ENCODE results near the gene MED13L. TPM values are rescaled to one million over a fixed set of nuclear protein-coding genes. Genes with fewer than 3 reads are reported as not detected.

Gene MED13L
- total RNA-seq, 1 donor from 2014 or later, result 117 TPM

- no peak overlapping the region for H3K4me3 ChIP-seq
- no peak for TF ChIP-seq CTCF (IDR thresholded peaks at IDR 0.05)
- no peaks in the 10 kb centered on the region for H3K9me3 ChIP-seq
- intact Hi-C loops (cut with DNase I), result no loop called here
- peaks cover 0 to 5% of the 10 kb centered on the region in 2 donors for H3K36me3 ChIP-seq
- H3K27me3 ChIP-seq, result no peaks in the 10 kb centered on the region
- no peaks in the 10 kb centered on the region for H3K4me1 ChIP-seq
- no peak overlapping the region for H3K27ac ChIP-seq
- DNase-seq (ENCODE audit: low spot score in 2 of 2), result no peak
Measured at GRCh38 chr12:115949675-115950074, 327.8 kb downstream of the MED13L start.

- intact Hi-C loops (cut with DNase I), result no loop called here
- no peak for TF ChIP-seq CTCF (IDR thresholded peaks at IDR 0.05)
- Histone ChIP-seq H3K36me3 (peaks cover 0 to 5% of the 10 kb centered on the region in 2 donors), H3K4me3 (no peak overlapping the region), H3K4me1 (no peaks in the 10 kb centered on the region), H3K9me3 (no peaks in the 10 kb centered on the region), H3K27me3 (no peaks in the 10 kb centered on the region), H3K27ac (no peak overlapping the region)
- no peak for DNase-seq (ENCODE audit: low spot score in 2 of 2)
Measured at GRCh38 chr12:115947696-115948062, 329.8 kb downstream of the MED13L start.

- no peaks in the 10 kb centered on the region for H3K4me1 ChIP-seq
Measured at GRCh38 chr12:115946867-115947695, 330.4 kb downstream of the MED13L start.

DNA sequence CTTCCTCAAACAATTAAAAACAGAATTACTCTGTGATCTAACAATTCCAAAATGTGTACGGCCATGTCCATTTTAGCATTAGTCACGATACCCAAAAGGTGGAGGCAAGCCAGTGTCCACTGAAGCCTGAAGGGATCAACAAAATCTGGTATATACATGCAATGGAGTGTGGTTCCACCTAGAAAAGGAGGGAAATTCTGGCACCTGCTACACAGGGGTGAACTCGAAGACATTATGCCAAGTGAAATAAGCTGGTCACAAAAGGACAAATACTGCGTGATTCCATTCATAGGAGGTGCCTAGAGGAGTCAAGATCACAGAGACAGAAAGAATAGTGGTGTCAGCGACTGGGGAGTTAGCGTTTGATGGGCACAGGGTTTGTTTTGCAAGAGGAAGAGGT, 331.4 kb downstream of the MED13L start:
- no peaks in the 10 kb centered on the region for H3K4me1 ChIP-seq
- intact Hi-C loops (cut with DNase I), result no loop called here
- no peak for DNase-seq (ENCODE audit: low spot score in 2 of 2)
- H3K27me3 ChIP-seq, result no peaks in the 10 kb centered on the region
- H3K36me3 ChIP-seq, result peaks cover 0 to 5% of the 10 kb centered on the region in 2 donors
- no peaks in the 10 kb centered on the region for H3K9me3 ChIP-seq
- H3K4me3 ChIP-seq, result no peak overlapping the region
- H3K27ac ChIP-seq, result no peak overlapping the region
- TF ChIP-seq CTCF (IDR thresholded peaks at IDR 0.05), result no peak

More at GRCh38 chr12:115946867-115947695, 330.4 kb downstream of the MED13L start:
- intact Hi-C loops (cut with DNase I), result no loop called here
- no peak for DNase-seq (ENCODE audit: low spot score in 2 of 2)
- H3K27me3 ChIP-seq, result no peaks in the 10 kb centered on the region
- no peak overlapping the region for H3K4me3 ChIP-seq
- peaks cover 0 to 5% of the 10 kb centered on the region in 2 donors for H3K36me3 ChIP-seq
- no peak for TF ChIP-seq CTCF (IDR thresholded peaks at IDR 0.05)
- no peaks in the 10 kb centered on the region for H3K9me3 ChIP-seq
- no peak overlapping the region for H3K27ac ChIP-seq

GRCh38 chr12:115945491-115945885, 332.0 kb downstream of the MED13L start:
- no peak for TF ChIP-seq CTCF (IDR thresholded peaks at IDR 0.05)
- Histone ChIP-seq H3K4me1 (no peaks in the 10 kb centered on the region), H3K27ac (no peak overlapping the region), H3K27me3 (no peaks in the 10 kb centered on the region), H3K36me3 (peaks cover 0 to 3% of the 10 kb centered on the region in 2 donors), H3K4me3 (no peak overlapping the region), H3K9me3 (no peaks in the 10 kb centered on the region)
- DNase-seq (ENCODE audit: low spot score in 2 of 2), result no peak
- intact Hi-C loops (cut with DNase I), result no loop called here

All from ascending aorta (tissue), 2 donors.